NCI-H1417 treated with DMSO at 0.1 percent for 48 hours (cell line): ENCODE measurements around the gene MBD5.

Experiments used
- DNase-seq: peaks from one replicate; lab custom pipeline; 2025; lab: John Stamatoyannopoulos, UW

MBD5 gene

DNA sequence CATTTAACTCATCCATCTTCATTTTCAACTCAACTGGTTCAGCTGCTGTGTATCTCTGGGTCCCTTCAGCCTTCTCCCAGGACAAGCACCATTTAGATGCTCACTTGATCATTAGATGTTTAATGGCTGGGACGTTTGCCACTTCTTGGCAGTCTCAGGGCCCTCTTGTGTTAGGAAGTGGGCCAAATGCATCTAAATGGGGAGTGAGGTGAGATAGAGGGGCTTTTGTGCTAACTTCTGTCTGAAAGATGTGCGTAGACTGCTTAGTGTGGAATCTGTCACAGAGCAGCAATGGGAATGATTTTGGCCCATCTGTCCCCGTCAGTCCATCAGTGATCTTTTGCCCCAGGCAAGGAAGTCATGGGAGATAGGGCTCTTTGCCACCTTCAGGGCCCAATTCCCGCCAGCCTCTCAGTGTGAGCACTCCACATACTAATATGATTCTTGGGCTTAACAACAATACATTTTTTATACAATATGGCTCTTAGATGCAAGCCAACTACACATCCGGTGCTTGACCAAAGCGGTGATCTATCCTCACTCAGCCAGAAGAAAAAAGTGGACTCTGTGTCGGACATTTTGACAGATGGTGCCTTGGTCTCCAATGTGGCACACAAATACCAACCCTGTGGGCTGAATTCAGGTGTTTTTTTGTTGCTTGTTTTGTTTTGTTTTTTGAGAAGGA, 528.0 kb downstream of the MBD5 start:
- DNase-seq: no peak

DNA sequence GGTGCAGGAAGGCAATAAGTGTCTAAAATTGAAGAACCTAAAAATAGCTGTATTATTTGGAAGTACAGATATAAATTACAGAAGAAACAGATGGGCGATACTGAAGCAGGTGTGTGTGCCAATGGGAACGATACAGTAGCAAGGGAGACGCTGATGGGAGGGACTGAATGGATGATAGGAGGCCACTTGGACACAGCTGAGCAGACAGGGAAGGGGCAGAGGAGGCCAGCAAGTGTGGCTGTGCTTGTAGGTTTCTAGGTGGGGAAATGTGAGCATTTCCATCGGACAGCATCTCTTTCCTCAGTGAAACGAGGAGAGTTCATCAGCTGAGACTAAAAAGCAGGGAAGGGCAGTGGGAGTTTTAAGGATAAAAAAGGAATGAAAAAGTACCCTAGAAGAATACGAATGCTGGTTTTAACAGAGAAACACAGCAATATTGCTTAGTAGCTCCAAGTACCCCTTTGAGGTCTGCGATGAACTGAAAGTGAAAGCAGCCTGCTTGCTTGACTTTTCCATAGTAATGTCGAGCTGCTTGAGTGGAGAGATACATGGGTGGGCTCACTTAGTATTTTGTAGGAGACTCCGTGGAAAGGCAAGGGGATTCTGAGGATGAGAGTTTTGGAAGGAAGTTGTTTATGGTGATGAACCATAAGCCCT, 531.9 kb downstream of the MBD5 start:
- DNase-seq: peak; percentile 10

DNA sequence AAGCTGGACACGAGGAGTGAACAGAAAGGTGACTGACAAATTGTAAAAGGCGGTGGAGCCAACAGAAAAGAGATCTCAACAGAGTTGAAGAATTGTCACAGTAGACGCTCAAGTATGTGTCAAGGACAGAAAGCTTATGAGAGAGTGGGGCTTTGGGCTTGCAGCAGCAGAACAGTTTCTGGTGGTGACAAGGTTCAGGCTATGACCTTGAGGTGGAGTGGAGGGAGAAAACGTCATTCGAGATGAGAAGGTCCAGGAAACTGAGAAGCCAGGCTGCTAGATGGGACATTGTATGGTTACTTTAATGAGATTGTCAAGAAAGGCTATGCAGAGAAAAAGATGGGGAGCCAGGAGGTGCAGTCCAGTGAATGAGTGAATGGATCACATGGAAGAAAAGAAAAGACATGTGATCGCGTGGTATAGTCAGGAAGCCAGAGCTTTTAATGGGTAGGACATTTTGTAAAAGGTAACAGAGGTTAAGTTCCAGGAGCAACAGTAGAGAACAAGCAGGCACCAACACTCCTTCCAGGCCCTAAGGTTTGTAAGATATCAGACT, 532.5 kb downstream of the MBD5 start:
- no peak for DNase-seq

DNA sequence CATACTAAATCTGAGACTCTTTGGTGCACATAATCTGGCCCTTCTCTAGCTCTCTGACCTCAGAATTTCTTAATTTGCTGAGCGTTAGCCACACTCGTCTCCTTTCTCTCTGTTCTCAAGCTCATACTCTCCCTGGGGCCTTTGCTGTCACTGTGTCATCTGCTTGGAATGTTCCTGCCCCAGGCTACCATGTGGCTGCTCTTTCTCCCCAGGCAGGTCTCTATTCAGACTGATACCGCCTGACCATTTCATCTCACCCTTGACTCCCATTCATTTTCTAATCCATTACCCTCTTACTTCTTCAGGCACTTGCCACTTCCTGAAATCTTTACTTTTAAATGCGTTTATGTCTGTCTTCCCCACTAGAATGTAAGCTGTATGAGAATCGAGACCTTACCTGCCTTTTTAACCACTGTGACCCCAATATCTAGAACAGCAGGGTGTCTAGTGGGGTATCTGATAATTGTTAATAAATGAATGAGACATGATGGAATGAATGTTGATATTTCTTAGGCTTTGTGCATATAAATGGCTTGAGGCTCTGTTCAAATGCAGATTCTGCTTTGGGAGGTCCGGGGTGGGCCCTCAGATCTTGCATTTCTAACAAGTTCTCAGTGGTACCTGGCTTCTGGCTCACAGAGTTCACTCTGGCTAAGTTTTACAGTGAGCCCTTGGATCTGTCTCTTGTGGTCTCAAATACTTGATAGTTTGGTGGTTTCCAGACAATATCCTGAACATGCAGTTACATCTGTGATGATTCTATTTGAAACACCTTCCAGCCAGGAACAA, 533.8 kb downstream of the MBD5 start:
- DNase-seq: no peak

DNA sequence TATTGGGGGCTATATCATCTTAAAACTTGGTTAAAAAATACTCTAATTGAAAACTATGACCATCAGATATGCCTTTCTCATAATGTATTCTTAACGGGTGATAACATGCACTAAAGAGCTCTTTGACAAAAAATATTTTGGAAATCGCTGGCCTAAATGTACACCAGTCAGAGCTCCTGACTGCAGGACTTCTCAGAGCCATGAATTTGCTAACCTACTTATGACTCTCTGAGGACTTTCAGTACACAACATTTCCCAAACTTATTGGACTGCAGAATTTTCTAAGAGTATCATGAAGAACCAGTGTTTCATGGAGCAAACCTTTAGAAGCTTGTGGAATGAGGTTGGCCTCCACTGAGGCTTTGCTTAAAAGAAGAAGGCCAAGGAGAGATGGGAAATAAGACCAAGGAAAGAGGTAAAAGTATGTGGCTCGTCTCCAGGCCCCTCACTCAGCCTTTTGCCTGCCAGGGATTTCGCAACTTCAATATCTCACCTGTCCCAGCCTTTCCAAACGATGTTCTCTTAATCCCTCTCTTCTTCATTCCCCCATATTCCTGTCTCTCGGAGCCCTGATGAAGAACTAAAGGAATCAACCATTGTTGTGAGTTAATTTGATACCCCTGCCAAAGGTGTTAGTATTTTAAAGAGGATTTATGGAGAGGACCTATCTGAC, 534.9 kb downstream of the MBD5 start:
- DNase-seq: no peak

DNA sequence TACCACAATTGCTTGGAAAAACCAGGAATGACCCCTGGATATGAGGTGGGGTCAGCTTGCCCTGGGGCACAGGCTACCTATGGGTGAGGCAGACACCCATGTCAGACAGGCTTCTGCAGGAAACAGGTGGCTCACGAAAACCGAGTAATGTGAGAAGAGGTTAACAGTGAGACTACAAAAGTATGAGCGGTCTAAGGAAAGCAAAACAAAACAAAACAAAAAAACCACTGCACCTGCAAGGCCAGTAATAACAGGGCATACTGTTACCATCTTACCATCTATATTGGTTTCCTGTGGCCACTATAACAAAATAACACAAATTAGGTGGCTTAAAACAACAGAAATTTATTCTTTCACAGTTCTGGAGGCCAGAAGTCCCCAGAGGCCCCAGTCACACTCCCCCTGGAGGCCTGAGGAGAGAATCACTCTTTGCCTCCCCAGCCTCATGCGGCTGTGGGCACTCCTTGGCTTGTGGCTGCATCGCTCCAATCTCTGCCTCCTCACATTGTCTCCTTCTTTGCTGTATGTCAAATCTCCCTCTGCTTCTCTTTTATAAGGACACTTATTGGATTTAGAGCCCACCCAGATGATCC, 537.0 kb downstream of the MBD5 start:
- DNase-seq: no peak

DNA sequence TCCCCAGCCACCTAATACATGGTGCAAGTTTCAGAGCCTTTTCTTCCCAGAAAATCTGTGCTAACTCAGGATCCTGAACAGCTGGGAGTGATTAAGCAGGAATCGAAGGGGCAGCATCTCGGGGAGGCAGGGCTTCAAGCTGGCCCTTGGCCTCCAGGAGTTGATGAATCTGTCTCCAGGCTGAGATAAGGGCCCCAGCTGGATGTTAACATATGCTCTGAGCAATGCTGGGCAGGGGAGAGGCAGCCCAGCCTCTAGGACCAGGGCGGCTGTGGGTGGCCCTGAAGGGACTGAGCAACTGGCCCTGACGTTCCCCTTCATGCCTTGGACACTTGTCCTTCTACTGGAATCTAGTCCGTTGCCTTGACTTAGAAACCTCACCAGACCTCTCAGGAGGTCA, 539.6 kb downstream of the MBD5 start:
- DNase-seq: no peak

DNA sequence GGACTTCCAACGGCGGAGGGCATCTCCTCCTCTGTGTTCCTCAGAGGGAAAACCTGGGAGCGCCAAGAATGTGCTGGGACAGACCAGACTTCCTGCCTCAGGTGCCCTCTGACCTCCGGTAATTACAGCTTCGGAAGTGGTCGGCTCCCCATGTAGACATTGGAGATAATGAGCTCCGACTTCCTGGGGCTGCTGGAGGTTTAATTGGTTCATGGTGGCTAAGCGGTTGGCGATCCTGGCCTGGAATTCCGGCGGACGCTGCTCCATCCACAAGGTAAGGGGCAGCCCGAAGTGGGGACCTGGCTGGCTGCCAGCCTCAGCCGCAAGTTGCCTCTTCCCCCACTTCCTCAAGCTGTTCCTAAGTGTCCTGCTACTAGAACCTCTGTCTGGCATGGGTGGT, 540.5 kb downstream of the MBD5 start:
- DNase-seq: no peak

DNA sequence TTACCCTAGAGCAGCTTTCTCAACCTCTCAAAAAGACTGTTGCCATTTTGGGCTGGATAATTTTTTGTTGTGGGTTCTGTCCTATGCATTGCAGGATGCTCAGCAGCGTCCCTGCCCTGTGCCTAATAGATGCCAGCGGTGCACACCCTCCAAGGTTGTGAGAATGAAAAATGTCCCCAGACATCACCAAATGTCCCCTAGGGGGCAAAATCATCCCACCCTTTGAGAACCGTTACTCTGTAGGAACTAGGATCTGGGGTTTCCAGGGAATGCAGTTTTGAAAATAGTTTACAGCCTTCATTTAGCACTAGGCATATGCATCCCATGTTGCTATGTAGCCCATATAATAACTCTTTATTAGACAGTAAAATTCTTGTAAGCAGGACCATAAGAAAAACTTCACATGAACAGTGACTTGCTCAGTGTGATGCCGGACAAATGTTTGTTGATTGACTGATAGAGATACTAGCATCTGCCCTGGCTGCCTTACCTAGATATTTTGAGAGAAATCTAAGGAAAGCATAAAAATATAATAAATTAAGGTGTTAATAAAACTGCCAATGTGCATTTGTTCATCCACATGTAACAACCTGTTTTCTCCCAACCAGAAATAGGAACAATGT, 544.5 kb downstream of the MBD5 start:
- DNase-seq: no peak
